Stimulated activated effector memory CD8-positive, alpha-beta T cell treated with anti-CD3 and anti-CD28 coated beads, Interleukin-12 subunit alpha, Interleukin-12 subunit beta, amount 100 ng/mL, for 72 hours (primary cell): ENCODE results near the gene KIF4B.
"Not testable (repeated sequence)": the region's sequence is repeated elsewhere in the genome, so short reads cannot be mapped to it uniquely, and the experiment has no call there.

ENCODE experiments used
- ATAC-seq: fragments of 150-1000 bp; cut with Tn5 transposase; 2 replicates; pipeline ENCODE4 v1.10.0; 2021
- DNase-seq, 2 donors: peaks; one replicate each; pipeline ENCODE4 v3.0.0; 2021 to 2022; ENCODE audit warnings: low spot score in 2 of 2
- H3K27ac Mint-ChIP-seq: one replicate; pipeline ENCODE4 v1.8.0; 2022; ENCODE audit warnings: mild to moderate bottlenecking, mixed read lengths
- H3K36me3 Mint-ChIP-seq: one replicate; pipeline ENCODE4 v1.8.0; 2022; ENCODE audit warnings: mild to moderate bottlenecking, mixed read lengths
- H3K4me1 Mint-ChIP-seq: one replicate; pipeline ENCODE4 v1.8.0; 2022; ENCODE audit warnings: mixed read lengths
- H3K4me3 Mint-ChIP-seq: one replicate; pipeline ENCODE4 v1.8.0; 2022; ENCODE audit warnings: mild to moderate bottlenecking, mixed read lengths
- H3K9me3 Mint-ChIP-seq: one replicate; pipeline ENCODE4 v1.8.0; 2022; ENCODE audit warnings: mixed read lengths

KIF4B gene

DNA sequence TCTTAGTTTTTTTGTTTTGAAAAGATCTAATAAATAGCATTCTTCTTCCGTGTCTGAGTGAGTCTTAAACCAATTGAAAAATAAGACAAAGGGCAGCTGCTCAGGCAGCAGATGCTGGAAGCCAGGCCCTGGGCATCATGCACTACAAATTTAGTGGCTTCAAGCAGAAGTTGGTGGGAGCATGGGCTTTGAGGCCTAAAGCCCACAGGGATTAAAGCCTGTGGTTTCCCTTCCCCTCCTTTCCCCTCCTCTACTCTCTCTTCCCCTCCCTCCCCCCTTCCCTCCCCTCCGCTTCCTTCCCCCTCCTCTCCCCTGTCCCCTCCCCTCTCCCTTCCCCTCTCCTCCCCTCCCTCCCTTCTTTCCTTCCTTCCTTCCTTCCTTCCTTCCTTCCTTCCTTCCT, 20.1 kb upstream of the KIF4B start:
- Mint-ChIP-seq H3K4me1 (no peaks in the 10 kb centered on the region), H3K4me3 (no peak overlapping the region), H3K36me3 (no peaks in the 10 kb centered on the region), H3K9me3 (no peaks in the 10 kb centered on the region), H3K27ac (no peak overlapping the region)
- DNase-seq, result no peak
- no peak for ATAC-seq

DNA sequence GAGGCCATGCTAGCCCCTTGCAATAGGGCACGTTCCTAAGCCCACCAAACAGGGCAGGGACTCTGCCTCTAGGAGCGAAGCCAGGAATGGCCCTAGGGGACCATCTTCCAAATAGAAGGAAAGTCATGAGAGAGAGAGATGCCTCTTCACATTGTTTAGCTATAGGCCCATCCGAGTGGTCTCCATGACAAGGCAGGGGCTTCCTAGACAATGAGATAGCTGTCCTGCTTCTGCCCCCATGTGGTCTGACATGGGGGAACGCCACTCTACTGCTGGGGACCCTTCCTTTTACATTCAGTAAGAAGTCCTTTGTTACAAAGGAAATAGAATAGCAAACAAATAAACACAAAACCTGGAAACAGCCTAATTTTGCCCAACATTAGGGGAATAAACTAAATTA, 17.9 kb upstream of the KIF4B start:
- no peaks in the 10 kb centered on the region for H3K9me3 Mint-ChIP-seq

DNA sequence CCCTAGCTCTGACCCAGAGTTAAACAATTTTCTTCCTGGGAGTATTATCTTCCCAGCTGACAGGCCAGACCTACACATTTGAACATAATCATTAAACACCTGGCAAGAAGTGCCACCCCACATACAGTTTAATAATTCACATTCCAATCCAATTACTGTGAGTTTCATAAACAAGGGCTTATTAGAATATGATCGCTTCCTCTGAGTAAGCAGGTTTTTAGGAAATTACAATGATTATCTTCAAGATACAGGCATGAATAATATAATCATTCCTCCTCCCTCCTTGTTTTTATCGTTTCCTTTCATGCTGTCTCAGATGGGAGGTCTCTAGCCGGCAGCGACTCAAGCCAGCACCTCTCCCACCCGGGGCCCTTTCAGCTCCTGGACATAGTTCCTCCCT, 15.8 kb upstream of the KIF4B start:
- no peaks in the 10 kb centered on the region for H3K36me3 Mint-ChIP-seq
- no peaks in the 10 kb centered on the region for H3K4me1 Mint-ChIP-seq
- no peak overlapping the region for H3K27ac Mint-ChIP-seq
- H3K4me3 Mint-ChIP-seq, result no peak overlapping the region
- ATAC-seq (no peak), DNase-seq (no peak)
- H3K9me3 Mint-ChIP-seq, result no peaks in the 10 kb centered on the region

More for the DNA sequence above, 17.9 kb upstream of the KIF4B start:
- ATAC-seq, result no peak
- Mint-ChIP-seq H3K36me3 (no peaks in the 10 kb centered on the region), H3K4me1 (no peaks in the 10 kb centered on the region), H3K27ac (no peak overlapping the region), H3K4me3 (no peak overlapping the region)
- DNase-seq, result no peak

DNA sequence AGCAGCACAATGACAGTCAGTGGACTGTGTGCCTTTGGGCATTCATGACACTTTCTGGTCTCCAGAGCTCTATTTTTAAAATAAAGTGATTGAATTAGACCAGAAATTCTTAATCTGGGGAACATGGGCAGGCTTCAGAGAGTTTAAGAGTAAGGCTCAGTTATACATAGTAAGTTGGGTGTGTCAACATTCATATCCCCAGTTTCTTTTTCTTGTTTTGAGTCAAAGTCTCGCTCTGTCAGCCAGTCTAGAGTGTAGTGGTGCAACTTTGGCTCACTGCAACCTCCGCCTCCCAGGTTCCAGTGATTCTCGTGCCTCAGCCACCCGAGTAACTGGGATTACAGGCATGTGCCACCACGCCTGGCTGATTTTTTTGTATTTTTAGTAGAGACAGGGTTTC, 13.7 kb upstream of the KIF4B start:
- H3K4me3 Mint-ChIP-seq, result no peak overlapping the region
- ATAC-seq (peak; percentile 64), DNase-seq (no peak)
- no peaks in the 10 kb centered on the region for H3K9me3 Mint-ChIP-seq
- no peaks in the 10 kb centered on the region for H3K36me3 Mint-ChIP-seq
- H3K27ac Mint-ChIP-seq, result no peak overlapping the region
- no peaks in the 10 kb centered on the region for H3K4me1 Mint-ChIP-seq

DNA sequence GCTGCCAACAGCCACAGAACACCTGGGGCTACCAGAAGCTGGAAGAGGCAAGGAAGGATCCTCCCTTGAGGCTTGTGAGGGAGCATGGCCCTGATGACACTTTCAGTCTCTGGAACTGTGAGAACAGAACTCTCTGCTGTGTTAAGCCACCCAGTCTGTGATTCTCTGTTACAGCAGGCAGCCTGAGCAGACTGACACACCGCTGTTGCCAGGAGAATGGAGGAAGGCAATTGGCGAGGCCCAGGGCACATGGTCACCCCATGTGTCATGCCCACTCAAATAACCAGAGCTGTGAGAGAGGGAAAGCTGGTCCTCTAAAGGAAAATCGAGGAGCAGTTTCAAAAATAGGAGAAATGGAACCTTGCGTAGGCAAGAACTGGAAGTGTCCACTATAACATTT, 12.0 kb upstream of the KIF4B start:
- Mint-ChIP-seq H3K36me3 (no peaks in the 10 kb centered on the region), H3K4me3 (no peak overlapping the region), H3K9me3 (no peaks in the 10 kb centered on the region), H3K27ac (no peak overlapping the region), H3K4me1 (no peaks in the 10 kb centered on the region)
- ATAC-seq (no peak), DNase-seq (no peak)

DNA sequence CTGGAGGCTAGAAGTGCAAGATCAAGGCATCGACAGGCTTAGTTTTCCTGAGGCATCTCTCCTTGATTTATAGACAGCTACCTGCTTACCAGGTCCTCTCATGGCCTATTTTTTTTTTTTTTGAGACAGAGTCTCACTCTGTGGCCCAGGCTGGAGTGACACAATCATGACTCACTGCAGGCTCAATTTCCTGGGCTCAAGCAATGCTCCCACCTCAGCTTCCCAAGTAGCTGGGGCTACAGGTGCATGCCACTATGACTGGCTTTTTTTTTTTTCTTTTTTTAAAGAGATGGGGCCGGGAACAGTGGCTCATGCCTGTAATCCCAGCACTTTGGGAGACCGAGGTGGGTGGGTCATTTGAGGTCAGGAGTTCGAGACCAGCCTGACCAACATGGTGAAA, 10.8 kb upstream of the KIF4B start:
- not testable (repeated sequence) for DNase-seq, H3K36me3 Mint-ChIP-seq, H3K9me3 Mint-ChIP-seq, H3K27ac Mint-ChIP-seq, ATAC-seq, H3K4me3 Mint-ChIP-seq, H3K4me1 Mint-ChIP-seq

DNA sequence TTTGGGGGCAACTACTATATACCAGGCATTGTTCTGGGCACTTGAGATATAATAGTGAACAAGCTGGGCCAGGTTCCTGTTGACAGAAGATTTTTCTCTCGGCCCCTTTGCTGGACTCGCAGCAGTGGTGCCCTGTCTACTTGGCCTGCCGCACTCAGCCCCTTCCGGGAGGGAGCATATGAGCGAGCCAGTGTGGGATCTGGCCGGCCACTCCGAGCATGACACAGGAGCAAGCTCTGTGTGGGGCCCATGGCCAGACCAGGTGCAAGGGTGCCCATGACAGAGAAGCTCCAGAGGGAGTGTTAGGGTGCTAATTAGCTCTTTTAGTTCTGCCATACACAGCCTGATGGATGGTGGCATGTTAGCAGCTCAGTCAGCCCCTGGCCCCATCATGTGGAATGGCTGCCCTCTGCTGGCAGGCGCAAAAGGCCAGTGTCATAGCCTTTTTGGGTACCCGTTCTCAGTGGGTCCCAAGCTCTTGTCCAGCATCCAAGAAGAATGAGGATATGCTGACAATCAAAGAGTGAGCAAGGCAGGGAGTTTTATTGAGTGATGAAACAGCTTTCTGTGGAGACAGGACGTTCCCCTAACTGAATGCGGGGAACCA, 9.3 kb upstream of the KIF4B start:
- Mint-ChIP-seq H3K9me3 (no peaks in the 10 kb centered on the region), H3K36me3 (no peaks in the 10 kb centered on the region), H3K4me3 (no peak overlapping the region), H3K27ac (no peak overlapping the region), H3K4me1 (no peaks in the 10 kb centered on the region)
- DNase-seq, result peak; percentile 3 to 54
- ATAC-seq, result peak; percentile 61

DNA sequence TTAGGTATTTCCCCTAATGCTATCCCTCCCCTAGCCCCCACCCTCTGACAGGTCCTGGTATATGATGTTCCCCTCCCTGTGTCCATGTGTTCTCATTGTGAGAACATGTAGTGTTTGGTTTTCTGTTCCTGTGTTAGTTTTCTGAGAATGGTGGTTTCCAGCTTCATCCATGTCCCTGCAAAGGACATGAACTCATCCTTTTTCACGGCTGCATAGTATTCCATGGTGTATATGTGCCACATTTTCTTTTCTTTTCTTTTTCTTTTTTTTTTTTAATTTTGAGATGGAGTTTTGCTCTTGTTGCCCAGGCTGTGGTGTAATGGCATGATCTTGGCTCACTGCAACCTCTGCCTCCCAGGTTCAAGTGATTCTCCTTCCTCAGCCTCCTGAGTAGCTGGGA, 7.3 kb upstream of the KIF4B start:
- not testable (repeated sequence) for H3K27ac Mint-ChIP-seq, ATAC-seq, H3K36me3 Mint-ChIP-seq, DNase-seq, H3K4me1 Mint-ChIP-seq, H3K4me3 Mint-ChIP-seq, H3K9me3 Mint-ChIP-seq

DNA sequence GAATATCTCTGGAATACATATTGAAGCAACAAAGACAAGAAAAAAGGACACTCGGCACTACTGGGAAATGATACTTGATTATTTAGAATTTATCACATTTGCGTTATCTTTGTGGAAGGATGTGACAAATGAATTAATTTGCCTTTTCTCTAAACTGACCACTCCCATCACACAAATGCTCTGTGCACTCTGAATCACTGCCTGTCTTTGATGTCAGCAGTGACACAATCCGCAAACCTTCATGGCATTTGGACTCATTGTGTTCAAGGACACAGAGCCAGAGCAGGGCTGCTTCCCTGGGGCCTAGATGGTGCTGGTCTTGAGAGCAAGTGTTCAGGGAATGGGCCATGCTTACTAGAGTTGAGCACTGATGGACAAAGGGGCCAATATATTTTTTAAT, 4.9 kb upstream of the KIF4B start:
- Mint-ChIP-seq H3K4me1 (no peaks in the 10 kb centered on the region), H3K4me3 (no peak overlapping the region), H3K36me3 (no peaks in the 10 kb centered on the region), H3K27ac (no peak overlapping the region), H3K9me3 (no peaks in the 10 kb centered on the region)
- DNase-seq (no peak), ATAC-seq (no peak)

DNA sequence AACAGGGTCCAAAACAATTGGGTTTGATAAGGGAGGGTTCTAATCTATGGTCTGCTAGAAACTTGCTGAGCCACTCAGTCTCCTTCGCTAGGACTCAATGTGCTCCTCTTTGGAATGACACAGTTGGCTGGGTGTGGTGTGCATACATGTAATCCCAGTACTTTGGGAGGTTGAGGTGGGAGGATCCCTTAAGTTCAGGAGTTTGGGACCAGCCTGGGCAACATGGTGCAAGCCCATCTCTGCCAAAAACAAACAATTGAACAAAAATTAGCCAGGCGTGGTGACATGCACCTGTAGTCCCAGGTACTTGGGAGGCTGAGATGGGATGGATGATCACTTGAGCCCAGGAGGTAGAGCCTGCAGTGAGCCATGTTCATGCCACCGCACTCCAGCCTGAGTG, 2.7 kb upstream of the KIF4B start:
- H3K36me3 Mint-ChIP-seq, result no peaks in the 10 kb centered on the region
- H3K4me3 Mint-ChIP-seq, result no peak overlapping the region
- H3K4me1 Mint-ChIP-seq, result peaks cover 6% of the 10 kb centered on the region
- DNase-seq, result no peak
- no peak overlapping the region for H3K27ac Mint-ChIP-seq
- H3K9me3 Mint-ChIP-seq, result no peaks in the 10 kb centered on the region
- ATAC-seq, result no peak

DNA sequence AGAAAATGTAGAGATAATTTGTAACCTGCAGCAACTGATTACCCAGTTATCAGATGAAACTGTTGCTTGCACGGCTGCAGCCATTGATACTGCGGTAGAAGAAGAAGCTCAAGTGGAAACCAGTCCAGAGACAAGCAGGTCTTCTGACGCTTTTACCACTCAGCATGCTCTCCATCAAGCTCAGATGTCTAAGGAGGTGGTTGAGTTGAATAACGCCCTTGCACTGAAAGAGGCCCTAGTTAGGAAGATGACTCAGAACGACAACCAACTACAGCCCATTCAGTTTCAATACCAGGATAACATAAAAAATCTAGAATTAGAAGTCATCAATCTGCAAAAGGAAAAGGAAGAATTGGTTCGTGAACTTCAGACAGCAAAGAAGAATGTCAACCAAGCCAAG, 1.7 kb downstream of the KIF4B start:
- peaks cover 6% of the 10 kb centered on the region for H3K4me1 Mint-ChIP-seq
- no peak for DNase-seq
- H3K36me3 Mint-ChIP-seq, result no peaks in the 10 kb centered on the region
- ATAC-seq, result peak; percentile 62
- H3K9me3 Mint-ChIP-seq, result no peaks in the 10 kb centered on the region
- H3K27ac Mint-ChIP-seq, result no peak overlapping the region
- no peak overlapping the region for H3K4me3 Mint-ChIP-seq

DNA sequence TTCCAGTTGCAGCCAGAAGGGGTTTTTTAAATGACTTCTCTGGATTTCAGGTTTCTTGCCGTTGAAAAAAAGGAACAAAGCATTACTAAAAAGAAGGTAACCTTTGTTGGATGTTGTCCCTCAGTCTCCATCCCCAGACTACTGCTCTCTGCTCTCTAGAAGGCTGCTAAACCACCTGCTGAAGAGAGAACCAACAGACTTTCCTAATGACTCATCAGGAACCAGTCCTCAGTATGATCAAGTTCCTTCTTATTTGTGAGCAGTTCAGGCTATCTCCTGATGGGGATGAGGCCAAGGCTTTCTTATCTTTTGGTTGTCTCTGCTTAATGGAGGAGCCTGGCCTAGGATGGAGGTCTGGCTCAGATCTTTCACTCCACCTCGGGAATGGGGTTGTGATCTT, 4.1 kb downstream of the KIF4B start:
- ATAC-seq, result peak; percentile 72
- H3K36me3 Mint-ChIP-seq, result no peaks in the 10 kb centered on the region

DNA sequence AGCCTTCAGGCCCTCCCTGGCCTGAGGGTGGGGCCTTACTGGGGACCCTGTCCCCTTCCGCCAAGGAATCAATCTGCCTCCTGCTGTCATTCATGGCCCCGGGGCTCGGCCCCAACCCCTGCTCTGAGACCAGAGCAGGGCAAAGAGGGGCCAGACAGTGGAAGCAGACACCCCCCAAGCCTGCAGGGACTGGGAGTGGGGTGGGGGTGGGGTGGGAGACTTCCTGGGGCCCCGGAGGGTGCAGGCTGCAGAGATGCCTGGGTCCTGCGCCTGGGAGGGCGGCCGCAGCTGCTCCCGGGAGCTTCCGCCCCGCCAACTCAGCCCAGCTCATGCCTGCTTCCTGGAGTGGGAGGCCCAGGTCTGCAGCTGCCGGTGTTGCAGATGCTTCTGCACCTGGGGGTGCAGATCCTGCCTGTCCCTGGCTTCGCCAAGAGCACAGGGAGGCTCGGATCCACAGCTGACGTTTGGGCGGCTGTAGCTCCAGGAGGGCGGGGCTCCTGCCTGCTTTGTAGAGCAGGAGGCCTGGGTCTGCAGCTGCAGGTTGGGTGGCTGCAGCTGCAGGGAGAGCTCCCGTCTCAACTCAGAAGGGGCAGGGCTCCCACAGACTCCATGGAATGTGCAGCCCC, 6.2 kb downstream of the KIF4B start:
- Mint-ChIP-seq H3K36me3 (no peaks in the 10 kb centered on the region), H3K4me1 (peaks cover 5% of the 10 kb centered on the region), H3K9me3 (no peaks in the 10 kb centered on the region), H3K4me3 (no peak overlapping the region), H3K27ac (no peak overlapping the region)
- ATAC-seq (no peak), DNase-seq (no peak)

More for the DNA sequence above, 4.1 kb downstream of the KIF4B start:
- no peak overlapping the region for H3K4me3 Mint-ChIP-seq
- H3K27ac Mint-ChIP-seq, result no peak overlapping the region
- H3K4me1 Mint-ChIP-seq, result peaks cover 6% of the 10 kb centered on the region
- no peak for DNase-seq
- no peaks in the 10 kb centered on the region for H3K9me3 Mint-ChIP-seq

DNA sequence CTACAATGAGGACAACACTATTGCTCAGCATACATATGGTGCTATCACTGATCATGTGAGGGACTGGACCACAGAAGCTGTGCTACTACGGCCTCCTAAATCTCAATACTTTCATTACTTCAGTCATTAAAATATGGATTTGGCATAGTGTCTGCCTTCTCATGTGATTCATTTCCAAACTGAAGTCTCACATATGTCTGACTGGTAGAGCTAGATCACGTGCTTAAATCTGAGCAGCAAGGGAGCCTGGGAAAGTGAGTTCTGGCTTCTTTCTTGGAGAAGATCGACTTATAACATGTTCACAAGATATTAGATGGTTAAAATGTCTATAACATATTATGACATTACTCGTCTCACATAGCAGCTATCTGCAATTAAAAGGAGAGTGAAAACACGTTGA, 8.3 kb downstream of the KIF4B start:
- Mint-ChIP-seq H3K36me3 (no peaks in the 10 kb centered on the region), H3K27ac (no peak overlapping the region), H3K4me3 (no peak overlapping the region), H3K9me3 (no peaks in the 10 kb centered on the region), H3K4me1 (no peaks in the 10 kb centered on the region)
- DNase-seq (no peak), ATAC-seq (no peak)

DNA sequence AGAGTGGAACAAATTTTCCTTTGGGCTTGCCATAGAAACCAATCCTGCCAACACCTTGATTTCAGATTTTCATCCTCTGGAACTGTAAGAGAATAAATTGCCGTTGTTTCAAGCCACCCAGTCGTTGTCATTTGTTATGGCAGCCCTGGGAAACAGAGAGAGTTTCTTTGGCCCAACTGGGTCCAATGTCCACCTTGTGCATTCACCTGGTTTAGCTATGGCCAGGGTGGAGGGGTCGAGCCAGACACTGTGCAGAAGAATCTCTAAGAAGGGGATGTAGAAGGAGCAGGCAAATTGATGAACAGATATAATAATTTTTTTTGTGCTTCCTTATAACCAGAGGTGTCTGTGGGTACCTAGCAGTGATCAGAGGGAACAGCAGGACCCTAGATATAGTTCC, 9.8 kb downstream of the KIF4B start:
- H3K9me3 Mint-ChIP-seq, result peaks cover 2% of the 10 kb centered on the region
- no peak for DNase-seq
- no peak overlapping the region for H3K27ac Mint-ChIP-seq
- no peak overlapping the region for H3K4me3 Mint-ChIP-seq
- no peaks in the 10 kb centered on the region for H3K4me1 Mint-ChIP-seq
- no peak for ATAC-seq
- no peaks in the 10 kb centered on the region for H3K36me3 Mint-ChIP-seq

DNA sequence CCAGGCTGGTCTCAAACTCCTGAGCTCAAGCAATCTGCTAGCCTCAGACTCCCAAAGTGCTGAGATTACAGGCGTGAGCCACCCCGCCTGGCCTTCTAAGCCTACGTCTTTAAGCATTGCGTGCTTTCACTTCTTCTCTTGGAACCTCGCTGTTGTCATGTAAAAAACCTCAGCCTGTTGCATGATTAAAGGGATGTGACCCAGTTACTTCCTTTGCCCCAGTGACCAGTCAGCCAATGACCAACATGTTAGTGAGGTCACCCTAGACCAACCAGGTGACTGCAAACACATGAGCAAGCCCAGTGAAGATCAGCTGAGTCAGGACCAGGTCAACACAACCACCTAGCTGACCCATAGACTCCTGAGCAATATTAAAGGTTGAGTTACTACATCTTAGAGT, 10.5 kb downstream of the KIF4B start:
- Mint-ChIP-seq H3K27ac (no peak overlapping the region), H3K36me3 (no peaks in the 10 kb centered on the region), H3K4me3 (no peak overlapping the region), H3K9me3 (peaks cover 6% of the 10 kb centered on the region), H3K4me1 (no peaks in the 10 kb centered on the region)
- ATAC-seq, result no peak
- DNase-seq, result no peak

DNA sequence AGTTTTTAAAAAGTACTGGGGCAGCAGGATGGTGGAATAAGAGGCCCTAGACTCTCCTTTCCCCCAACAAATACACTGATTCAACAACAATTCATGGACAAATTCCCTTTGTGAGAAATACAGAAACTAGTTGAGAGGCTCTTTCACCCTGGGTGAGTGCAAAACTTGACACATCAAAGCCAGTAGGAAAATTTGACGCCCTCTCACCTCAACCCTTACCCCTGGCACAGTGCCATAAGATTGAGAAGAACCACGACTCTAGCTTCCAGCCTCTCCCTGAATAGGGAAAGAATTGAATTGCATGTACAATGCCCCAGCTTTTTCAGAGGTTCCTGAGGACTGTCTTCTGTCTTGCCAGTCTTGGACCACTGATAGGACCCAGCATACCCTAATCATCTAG, 12.3 kb downstream of the KIF4B start:
- DNase-seq, result no peak
- Mint-ChIP-seq H3K27ac (no peak overlapping the region), H3K36me3 (no peaks in the 10 kb centered on the region), H3K9me3 (peaks cover 6% of the 10 kb centered on the region), H3K4me1 (no peaks in the 10 kb centered on the region), H3K4me3 (no peak overlapping the region)
- no peak for ATAC-seq
